Hepatocyte (in vitro differentiated cells): Measurements from ENCODE around the gene SLC39A7. TPM values are rescaled to one million over a fixed set of nuclear protein-coding genes. Genes with fewer than 3 reads are reported as not detected.

Experiments
- DNase-seq: peaks from one replicate; pipeline ENCODE4 v3.0.0-alpha.2; 2016; ENCODE audit warnings: low spot score
- H2AFZ ChIP-seq: fragments of 200-600 bp; sonication (generic); 2 replicates; pipeline ENCODE4 v1.6.0; 2016; ENCODE audit warnings: antibody characterized with exemption, mild to moderate bottlenecking
- H3K27ac ChIP-seq: fragments of 200-600 bp; sonication (generic); 2 replicates; pipeline ENCODE4 v1.5.1; 2016; ENCODE audit warnings: mild to moderate bottlenecking
- H3K27me3 ChIP-seq: fragments of 200-600 bp; sonication (generic); 2 replicates; pipeline ENCODE4 v1.6.1; 2016
- H3K36me3 ChIP-seq: fragments of 200-600 bp; sonication (generic); replicated peaks from 2 replicates; pipeline ENCODE4 v1.5.1; 2016; ENCODE audit warnings: low read depth; ENCODE audit not compliant: insufficient read depth
- H3K4me1 ChIP-seq: fragments of 200-600 bp; sonication (generic); 2 replicates; pipeline ENCODE4 v1.5.1; 2016; ENCODE audit warnings: mild to moderate bottlenecking, moderate library complexity; ENCODE audit not compliant: insufficient read depth
- H3K4me2 ChIP-seq: fragments of 200-600 bp; sonication (generic); 2 replicates; pipeline ENCODE4 v1.6.0; 2016
- H3K4me3 ChIP-seq: fragments of 200-600 bp; sonication (generic); 2 replicates; pipeline ENCODE4 v1.5.1; 2016; ENCODE audit warnings: mild to moderate bottlenecking
- H3K79me2 ChIP-seq: fragments of 200-600 bp; sonication (generic); 2 replicates; pipeline ENCODE4 v1.6.0; 2017; ENCODE audit warnings: mild to moderate bottlenecking
- H3K9me2 ChIP-seq: fragments of 200-600 bp; sonication (generic); replicated peaks from 2 replicates; pipeline ENCODE4 v1.6.0; 2017; ENCODE audit warnings: mild to moderate bottlenecking; ENCODE audit not compliant: insufficient read depth
- H3K9me3 ChIP-seq: fragments of 200-600 bp; sonication (generic); 2 replicates; pipeline ENCODE4 v1.5.1; 2016; ENCODE audit warnings: low read depth, mild to moderate bottlenecking
- H4K20me1 ChIP-seq: fragments of 200-600 bp; sonication (generic); 2 replicates; pipeline ENCODE4 v1.6.0; 2016; ENCODE audit warnings: mild to moderate bottlenecking; ENCODE audit not compliant: insufficient read depth, poor library complexity, severe bottlenecking
- CTCF ChIP-seq: fragments of 200-600 bp; sonication (generic); IDR thresholded peaks from 2 replicates; pipeline ENCODE4 v1.5.1; 2016; ENCODE audit warnings: antibody characterized with exemption, mild to moderate bottlenecking; ENCODE audit not compliant: poor library complexity
- EZH2 ChIP-seq: fragments of 200-600 bp; sonication (generic); IDR thresholded peaks from 2 replicates; pipeline ENCODE4 v1.6.1; 2016; ENCODE audit warnings: antibody characterized with exemption, mild to moderate bottlenecking, borderline replicate concordance
- EZH2phosphoT487 ChIP-seq: fragments of 200-600 bp; sonication (generic); IDR thresholded peaks from one replicate; pipeline ENCODE4 v1.6.1; 2018; ENCODE audit warnings: antibody characterized with exemption, mild to moderate bottlenecking, low read depth, moderate library complexity; ENCODE audit not compliant: unreplicated experiment, severe bottlenecking
- microRNA counts: library from miRNA; unstranded; fragments of <30 nt; microRNA quantifications from one replicate; lab custom pipeline; 2017
- microRNA-seq: library from miRNA; unstranded; fragments of <30 nt; microRNA quantifications from one replicate; pipeline ENCODE4, GENCODE V29; 2017
- polyA plus RNA-seq: library from polyadenylated mRNA; unstranded; fragments of >200 nt; fragmentation: Nextera tagmentation; extraction: Ambion mirVana; gene quantifications from 2 replicates; pipeline ENCODE4 v1.2.1, GENCODE V29; 2016
- small RNA-seq: library from RNA; depleted of rRNA; stranded (forward); fragments of <200 nt; gene quantifications from one replicate; pipeline ENCODE3, GENCODE V24; 2014
- total RNA-seq: library from RNA; depleted of rRNA; stranded (reverse); fragments of >200 nt; gene quantifications from 2 replicates; pipeline ENCODE4 v1.2.3, GENCODE V29; 2014

SLC39A7 gene
- total and polyA plus RNA-seq, 2 experiments from 2014 or later: 55.0 to 130 TPM

DNA sequence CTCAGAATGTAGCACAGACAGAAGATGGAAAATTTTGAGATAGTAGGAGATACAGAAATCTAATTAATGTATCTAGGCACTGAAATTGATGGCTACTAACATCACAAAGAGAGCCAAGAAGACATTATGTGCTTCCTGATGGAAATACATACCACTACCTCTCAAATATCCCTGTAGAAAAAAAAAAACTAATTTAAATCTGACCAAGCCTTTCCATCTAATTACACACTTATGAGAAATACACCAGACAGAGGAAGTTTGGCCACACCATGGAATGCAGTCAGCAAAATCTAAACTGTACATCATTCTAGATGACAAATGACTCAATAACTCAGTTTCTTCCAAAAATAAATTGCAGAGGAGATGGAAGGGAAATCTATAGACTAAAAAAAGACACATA lies 52.1 kb downstream of the SLC39A7 start:
- no peaks in the 10 kb centered on the region for H4K20me1 ChIP-seq
- no peaks in the 10 kb centered on the region for H3K79me2 ChIP-seq
- H3K36me3 ChIP-seq: no peaks in the 10 kb centered on the region
- DNase-seq: no peak
- H3K4me2 ChIP-seq: no peak overlapping the region
- no peaks in the 10 kb centered on the region for H3K9me2 ChIP-seq
- no peak overlapping the region for H3K4me3 ChIP-seq
- H3K4me1 ChIP-seq: peaks cover 5% of the 10 kb centered on the region
- TF ChIP-seq CTCF: no peak
- no peak for TF ChIP-seq EZH2
- TF ChIP-seq EZH2phosphoT487: no peak
- no peak overlapping the region for H2AFZ ChIP-seq
- H3K9me3 ChIP-seq: no peaks in the 10 kb centered on the region
- H3K27ac ChIP-seq: no peak overlapping the region
- H3K27me3 ChIP-seq: no peaks in the 10 kb centered on the region

MicroRNAs within 50 kb of the gene (microRNA counts, 767-probe panel; counts per million panel counts)
- not detected for microRNA hsa-miR-219-1-3p (lab: Ali Mortazavi, UCI)
- not detected for microRNA hsa-miR-219-5p (lab: Ali Mortazavi, UCI)

Small RNA genes lying within 50 kb of the gene (microRNA-seq; reads per million reads assigned to microRNA genes)
- gene MIR219A1: 6.3 reads per million, percentile 15 among the genes with 10 or more reads in this experiment

Small RNA genes lying within 50 kb of the gene (small RNA-seq; reads per million reads assigned to genes)
- gene MIR219A1 (2.2 reads per million, percentile 88 among the genes with 10 or more reads in this experiment), gene RNY4P10 (not detected)

Other genes with a start within 250 kb of the SLC39A7 start
- gene HLA-DMA, start 247.8 kb upstream of the SLC39A7 start, total RNA-seq: 9.0 and 9.5 TPM in 2 replicates
- 4.7 and 9.2 TPM in 2 replicates for gene HLA-DMA, start 247.8 kb upstream of the SLC39A7 start, polyA plus RNA-seq
- 132 and 133 TPM in 2 replicates for gene BRD2, start 232.3 kb upstream of the SLC39A7 start, total RNA-seq
- 106 and 118 TPM in 2 replicates for gene BRD2, start 232.3 kb upstream of the SLC39A7 start, polyA plus RNA-seq
- gene HLA-DOA, start 191.3 kb upstream of the SLC39A7 start, total RNA-seq: 1.4 and 2.0 TPM in 2 replicates
- gene HLA-DOA, start 191.3 kb upstream of the SLC39A7 start, polyA plus RNA-seq: 0.79 and 0.83 TPM in 2 replicates
- gene HLA-DPA1, start 127.2 kb upstream of the SLC39A7 start, total RNA-seq: 2.6 and 5.3 TPM in 2 replicates
- 1.7 and 4.7 TPM in 2 replicates for gene HLA-DPA1, start 127.2 kb upstream of the SLC39A7 start, polyA plus RNA-seq
- gene HLA-DPB1, start 124.9 kb upstream of the SLC39A7 start, total RNA-seq: 18.0 and 22.1 TPM in 2 replicates
- 12.4 and 16.0 TPM in 2 replicates for gene HLA-DPB1, start 124.9 kb upstream of the SLC39A7 start, polyA plus RNA-seq
- 2.5 and 3.0 TPM in 2 replicates for gene COL11A2, start 8.4 kb upstream of the SLC39A7 start, total RNA-seq
- gene COL11A2, start 8.4 kb upstream of the SLC39A7 start, polyA plus RNA-seq: 4.2 and 4.7 TPM in 2 replicates
- gene RXRB, start 202 bp upstream of the SLC39A7 start, total RNA-seq: 14.2 and 17.0 TPM in 2 replicates
- 24.6 and 29.8 TPM in 2 replicates for gene RXRB, start 202 bp upstream of the SLC39A7 start, polyA plus RNA-seq
- gene HSD17B8, start 3.8 kb downstream of the SLC39A7 start, total RNA-seq: 6.0 and 7.8 TPM in 2 replicates
- gene HSD17B8, start 3.8 kb downstream of the SLC39A7 start, polyA plus RNA-seq: 11.1 and 12.9 TPM in 2 replicates
- gene RING1, start 7.6 kb downstream of the SLC39A7 start, total RNA-seq: 25.0 and 25.6 TPM in 2 replicates
- 32.3 and 32.5 TPM in 2 replicates for gene RING1, start 7.6 kb downstream of the SLC39A7 start, polyA plus RNA-seq
- gene VPS52, start 71.0 kb downstream of the SLC39A7 start, total RNA-seq: 28.8 and 43.2 TPM in 2 replicates
- 42.5 and 48.3 TPM in 2 replicates for gene VPS52, start 71.0 kb downstream of the SLC39A7 start, polyA plus RNA-seq
- 3,293 and 3,728 TPM in 2 replicates for gene RPS18, start 71.2 kb downstream of the SLC39A7 start, total RNA-seq
- 1,497 and 1,517 TPM in 2 replicates for gene RPS18, start 71.2 kb downstream of the SLC39A7 start, polyA plus RNA-seq
- gene B3GALT4, start 76.3 kb downstream of the SLC39A7 start, total RNA-seq: 2.0 and 5.2 TPM in 2 replicates
- 5.7 and 8.1 TPM in 2 replicates for gene B3GALT4, start 76.3 kb downstream of the SLC39A7 start, polyA plus RNA-seq
- gene WDR46, start 88.4 kb downstream of the SLC39A7 start, total RNA-seq: 46.6 and 51.1 TPM in 2 replicates
- 70.1 and 84.2 TPM in 2 replicates for gene WDR46, start 88.4 kb downstream of the SLC39A7 start, polyA plus RNA-seq
- 43.9 and 52.7 TPM in 2 replicates for gene PFDN6, start 88.7 kb downstream of the SLC39A7 start, total RNA-seq
- 19.5 and 27.2 TPM in 2 replicates for gene PFDN6, start 88.7 kb downstream of the SLC39A7 start, polyA plus RNA-seq
- gene RGL2, start 98.1 kb downstream of the SLC39A7 start, total RNA-seq: 57.4 and 63.3 TPM in 2 replicates
- gene RGL2, start 98.1 kb downstream of the SLC39A7 start, polyA plus RNA-seq: 82.1 and 89.3 TPM in 2 replicates
- 39.1 and 59.3 TPM in 2 replicates for gene TAPBP, start 113.2 kb downstream of the SLC39A7 start, total RNA-seq
- 108 and 116 TPM in 2 replicates for gene TAPBP, start 113.2 kb downstream of the SLC39A7 start, polyA plus RNA-seq
- 21.6 and 23.4 TPM in 2 replicates for gene ZBTB22, start 116.9 kb downstream of the SLC39A7 start, total RNA-seq
- 23.2 and 23.8 TPM in 2 replicates for gene ZBTB22, start 116.9 kb downstream of the SLC39A7 start, polyA plus RNA-seq
- 26.4 and 31.0 TPM in 2 replicates for gene DAXX, start 122.1 kb downstream of the SLC39A7 start, total RNA-seq
- 28.4 and 35.3 TPM in 2 replicates for gene DAXX, start 122.1 kb downstream of the SLC39A7 start, polyA plus RNA-seq
- 6.9 and 12.7 TPM in 2 replicates for gene KIFC1, start 191.0 kb downstream of the SLC39A7 start, total RNA-seq
- gene KIFC1, start 191.0 kb downstream of the SLC39A7 start, polyA plus RNA-seq: 6.1 and 6.6 TPM in 2 replicates
- 37.2 and 44.4 TPM in 2 replicates for gene PHF1, start 210.1 kb downstream of the SLC39A7 start, total RNA-seq
- gene PHF1, start 210.1 kb downstream of the SLC39A7 start, polyA plus RNA-seq: 42.4 and 53.0 TPM in 2 replicates
- 121 and 150 TPM in 2 replicates for gene CUTA, start 217.2 kb downstream of the SLC39A7 start, total RNA-seq
- gene CUTA, start 217.2 kb downstream of the SLC39A7 start, polyA plus RNA-seq: 349 and 357 TPM in 2 replicates
- 5.3 and 6.6 TPM in 2 replicates for gene SYNGAP1, start 219.2 kb downstream of the SLC39A7 start, total RNA-seq
- 4.9 and 5.7 TPM in 2 replicates for gene SYNGAP1, start 219.2 kb downstream of the SLC39A7 start, polyA plus RNA-seq